ENCODE results near the gene ZNF500.

Gene ZNF500

GRCh38 chr16:4766875-4767628 lies at the start of gene ZNF500:
Gene ZNF500, minus strand, starts transcription at chr16:4767162. Its CDS starts 1,184 bp downstream, at chr16:4765978.
- peak; percentile 97 for DNase-seq

DNA sequence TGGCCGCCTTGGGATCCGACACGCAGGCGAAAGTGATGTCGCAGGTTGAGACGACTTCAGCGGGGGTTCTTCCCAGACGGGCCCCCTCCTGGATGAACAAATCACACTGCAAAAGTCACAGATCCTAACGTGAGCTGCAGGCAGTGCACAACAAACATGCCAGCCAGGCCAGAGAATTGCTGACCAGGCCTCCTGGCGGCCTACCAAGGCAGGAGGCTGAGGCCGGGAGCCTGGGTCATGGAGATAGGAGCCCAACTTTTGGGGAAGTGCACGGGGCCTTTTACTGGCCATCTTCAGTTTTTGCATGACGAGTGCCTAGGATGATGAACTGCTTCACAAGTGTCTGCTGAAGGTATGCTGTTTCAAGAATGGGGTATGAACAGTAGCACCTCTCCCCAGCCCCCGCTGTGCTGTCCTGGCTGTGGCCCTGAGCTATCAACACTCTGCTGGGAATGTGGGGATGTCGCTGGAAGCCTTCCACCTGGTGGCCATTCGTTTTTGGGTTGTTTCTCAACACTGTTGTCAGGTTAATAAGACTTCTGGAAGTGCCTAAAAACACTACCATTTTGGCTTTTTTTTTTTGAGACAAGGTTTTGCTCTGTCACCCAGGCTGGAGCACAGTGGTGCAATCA lies 47.7 kb upstream of the ZNF500 start:
- no peak for DNase-seq

DNA sequence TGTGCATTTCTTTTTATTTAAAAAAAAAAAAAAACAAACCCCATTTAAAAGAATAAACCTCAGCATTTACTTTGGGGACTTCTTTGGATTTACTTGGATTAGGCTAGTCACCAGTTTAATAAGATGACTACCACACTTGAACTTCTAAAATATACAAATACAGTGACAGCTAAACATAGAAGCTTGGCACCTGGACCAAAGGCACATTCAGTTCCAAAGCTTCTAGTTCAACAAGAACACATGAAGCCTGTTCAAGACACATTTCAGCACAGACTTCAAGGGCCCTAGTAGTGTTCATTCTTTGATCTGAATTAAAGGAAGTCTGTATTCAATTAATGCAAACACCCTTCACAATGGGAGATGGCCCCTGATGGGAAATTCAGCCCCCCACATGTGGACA lies 47.1 kb upstream of the ZNF500 start:
- DNase-seq = no peak

- no peak for DNase-seq
Measured at GRCh38 chr16:4813251-4814003, 46.5 kb upstream of the ZNF500 start.

DNA sequence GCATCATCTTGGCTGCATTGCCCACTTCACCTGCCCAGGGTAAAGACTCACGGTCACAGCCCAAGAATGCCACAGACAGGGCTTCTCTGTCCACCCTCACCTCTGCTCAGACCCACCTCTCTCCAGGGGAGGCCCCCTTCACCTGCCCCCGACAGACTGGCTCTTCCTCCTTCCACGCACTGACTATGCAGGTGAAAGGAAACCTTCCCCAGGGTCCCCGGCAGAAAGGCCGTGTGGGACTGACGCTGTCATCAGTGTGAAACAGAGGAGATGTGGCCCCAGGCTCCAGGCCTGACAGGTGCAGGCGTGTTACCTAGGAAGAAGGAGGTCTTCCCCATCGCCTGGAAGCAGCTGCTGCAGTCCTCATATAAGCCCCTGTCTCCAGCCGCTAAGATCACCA lies 44.8 kb upstream of the ZNF500 start:
- no peak for DNase-seq

GRCh38 chr16:4811242-4811641 lies 44.3 kb upstream of the ZNF500 start:
- DNase-seq = no peak

DNA sequence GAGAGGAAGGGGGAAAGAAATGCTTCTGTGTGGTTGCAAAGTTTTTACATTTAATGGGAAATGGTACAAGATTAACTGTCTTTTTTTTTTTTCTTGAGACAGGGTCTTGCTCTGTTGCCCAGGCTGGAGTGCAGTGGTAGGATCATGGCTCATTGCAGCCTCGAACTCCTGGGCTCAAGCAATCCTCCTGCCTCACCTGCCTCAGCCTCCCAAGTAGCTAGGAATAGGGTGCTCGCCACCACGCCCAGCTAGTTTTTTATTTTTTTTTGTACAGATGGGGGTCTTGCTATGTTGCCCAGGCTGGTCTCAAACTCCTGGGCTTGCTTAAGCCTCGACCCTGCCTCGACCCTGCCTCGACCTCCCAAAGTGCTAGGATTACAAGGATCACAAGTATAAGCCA lies 39.3 kb upstream of the ZNF500 start:
- DNase-seq = no peak

- DNase-seq = no peak
Measured at GRCh38 chr16:4805231-4805630, 38.3 kb upstream of the ZNF500 start.

DNA sequence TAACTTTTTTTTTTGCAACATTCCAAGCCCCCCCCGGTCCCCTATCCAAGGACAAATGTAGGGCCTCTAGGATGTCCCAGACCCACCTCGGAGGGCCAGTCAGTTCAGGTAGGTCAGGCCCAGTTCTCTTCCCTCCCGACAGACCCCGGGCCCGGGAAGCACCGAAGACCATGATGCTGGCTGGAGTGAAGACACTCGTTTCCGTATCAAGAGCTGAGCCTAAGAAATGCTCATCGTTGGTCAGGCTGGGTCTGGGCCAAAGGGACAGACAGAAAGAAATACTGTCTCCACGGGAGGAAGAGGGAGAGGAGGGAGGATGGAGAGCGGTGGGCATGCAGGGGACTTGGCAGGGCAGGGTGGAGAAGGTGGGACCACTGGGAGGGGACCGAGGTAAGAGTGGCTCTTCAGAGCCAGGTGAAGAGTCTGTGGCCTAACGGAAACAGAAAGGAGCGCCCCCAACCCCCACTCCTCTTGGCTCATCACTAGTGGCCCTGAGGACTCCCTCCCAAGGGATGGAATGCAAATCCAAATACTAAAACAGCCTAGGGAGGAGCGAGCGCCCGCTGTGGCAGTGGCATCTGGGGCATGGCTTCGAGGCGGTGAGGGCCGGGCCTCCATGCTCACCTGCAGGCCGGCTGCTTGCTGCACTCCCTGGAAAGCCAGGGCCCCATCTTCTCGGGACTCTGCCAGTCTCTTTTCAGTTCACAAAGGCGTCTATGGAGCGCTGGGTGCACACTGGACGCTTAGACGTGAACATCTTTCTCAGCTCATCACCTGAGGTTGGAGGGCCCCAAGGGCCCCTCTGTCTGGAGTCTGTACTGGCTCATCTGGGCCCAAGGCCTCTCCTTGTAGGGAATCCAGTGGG lies 37.2 kb upstream of the ZNF500 start:
- DNase-seq = no peak

- peak; percentile 32 for DNase-seq
Measured at GRCh38 chr16:4803401-4803844, 36.5 kb upstream of the ZNF500 start.

- peak; percentile 97 for DNase-seq
Measured at GRCh38 chr16:4802659-4803287, 35.8 kb upstream of the ZNF500 start.

DNA sequence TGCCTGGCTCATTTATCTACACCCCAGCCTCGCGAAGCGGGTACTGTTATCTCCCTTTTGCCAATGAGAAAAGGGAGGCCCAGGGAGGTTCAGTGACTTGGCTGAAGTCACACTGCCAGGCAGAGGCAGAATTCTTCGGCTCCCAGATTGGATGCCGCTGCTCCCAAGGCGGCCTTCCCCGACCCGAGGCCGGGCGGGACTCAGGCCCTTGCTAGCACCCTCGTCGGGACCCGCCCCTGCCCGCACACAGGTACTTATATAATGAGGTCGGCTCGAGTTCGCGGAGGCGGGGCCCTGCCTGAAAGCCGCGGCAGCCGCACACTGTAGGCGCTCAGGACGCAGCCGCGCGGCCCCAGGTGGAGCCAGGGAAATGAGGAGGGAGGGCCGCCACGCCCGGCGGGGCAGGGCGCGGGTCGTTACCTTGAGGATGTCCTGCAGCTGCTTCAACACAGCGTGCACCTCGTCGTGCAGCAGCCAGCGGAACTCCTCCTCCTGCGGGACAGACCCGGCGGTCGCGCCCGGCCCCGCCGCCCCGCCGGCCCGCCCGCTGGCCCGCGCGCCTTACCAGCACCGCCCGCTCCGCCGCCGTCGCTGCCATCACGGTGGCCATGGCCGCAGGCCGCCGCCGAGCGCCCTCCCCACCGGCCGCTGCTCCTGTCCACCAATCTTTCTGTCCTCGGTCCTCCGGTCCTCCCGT lies 35.1 kb upstream of the ZNF500 start, which contains the start of gene ROGDI:
TSS of gene ROGDI (minus strand) at position 672 of the 697 bp plus-strand sequence. CDS start at position 610, 62 bp downstream.
- peak; percentile 47 for DNase-seq

DNA sequence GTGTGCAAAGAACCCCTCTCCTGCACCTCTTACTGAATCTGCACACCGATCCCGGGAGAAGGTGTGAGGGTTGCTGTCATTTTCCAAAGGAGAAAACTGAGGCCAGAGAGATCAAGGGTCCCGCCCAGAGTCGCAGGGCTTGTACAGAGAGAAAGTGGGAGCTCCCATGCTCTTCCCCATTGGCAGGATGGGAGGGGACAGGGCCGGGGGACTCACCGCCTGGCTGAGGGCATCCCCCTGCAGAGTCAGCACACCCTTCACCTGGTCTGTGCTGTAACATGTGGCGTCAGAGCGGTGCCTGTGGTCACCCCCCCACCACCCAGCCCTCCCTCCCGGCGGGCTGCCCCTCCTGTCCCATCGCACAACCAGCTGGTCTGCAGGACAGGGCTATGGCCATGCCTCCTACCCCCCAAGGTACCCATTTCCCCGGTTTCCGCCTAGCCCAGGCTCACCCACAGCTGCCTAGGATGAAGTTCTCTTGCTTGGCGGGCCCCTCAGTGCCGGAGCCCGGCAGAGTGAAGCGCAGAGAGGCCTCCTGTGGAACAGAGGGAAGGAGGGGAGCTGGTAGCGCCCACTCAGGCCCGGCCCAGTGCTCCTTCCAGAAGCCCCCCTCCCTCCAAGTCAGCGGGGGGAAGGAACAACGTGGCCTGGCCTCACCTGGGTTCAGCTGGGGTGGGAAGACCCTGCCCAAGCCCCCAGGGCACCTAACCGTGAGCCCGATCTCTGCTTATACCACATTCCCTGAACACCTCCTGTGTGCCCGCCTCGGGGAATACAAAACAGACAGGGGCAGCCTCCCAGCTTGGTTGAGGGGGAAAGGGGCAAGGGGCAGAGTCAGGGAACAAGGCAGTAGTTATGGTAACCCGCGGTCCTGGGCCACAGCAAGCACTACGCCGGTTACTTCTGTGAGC lies 34.3 kb upstream of the ZNF500 start:
- DNase-seq = no peak

DNA sequence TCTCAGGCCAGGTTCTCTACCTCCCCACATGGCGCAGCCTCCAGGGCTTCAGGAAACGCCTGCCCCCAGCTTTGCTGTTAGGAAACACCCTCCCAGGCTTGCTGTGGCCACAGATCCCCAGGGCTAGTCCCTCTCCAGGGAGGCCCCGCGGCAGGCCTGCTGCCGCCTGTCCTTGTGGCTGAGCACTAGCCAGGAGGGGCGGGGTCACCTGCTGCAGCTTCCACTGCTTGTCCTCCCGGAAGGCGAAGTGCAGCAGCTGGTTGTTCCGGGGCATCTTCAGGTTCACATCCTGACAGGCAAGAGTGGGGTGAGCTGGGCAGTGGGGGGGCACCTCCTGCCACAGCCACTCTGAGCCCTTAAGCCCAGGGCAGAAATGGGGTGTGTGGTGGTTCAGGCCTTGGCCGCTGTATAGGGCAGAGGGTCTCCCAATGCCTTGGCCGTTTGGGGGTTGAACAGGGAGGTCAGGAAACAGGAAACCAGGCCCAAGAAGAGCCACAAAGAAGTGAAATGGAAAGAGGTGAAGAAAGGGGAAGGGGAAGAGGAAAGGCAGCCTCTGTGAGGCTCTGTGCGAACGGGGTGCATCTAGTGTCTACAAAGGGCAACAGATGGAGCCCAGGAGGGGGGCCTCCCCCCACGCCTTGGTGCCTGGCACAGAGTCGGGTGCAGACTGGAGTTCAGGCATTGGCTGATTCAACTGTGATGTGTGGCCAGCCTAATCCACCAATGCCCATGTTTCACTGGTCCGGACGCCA lies 33.5 kb upstream of the ZNF500 start:
- DNase-seq = peak; percentile 83

DNA sequence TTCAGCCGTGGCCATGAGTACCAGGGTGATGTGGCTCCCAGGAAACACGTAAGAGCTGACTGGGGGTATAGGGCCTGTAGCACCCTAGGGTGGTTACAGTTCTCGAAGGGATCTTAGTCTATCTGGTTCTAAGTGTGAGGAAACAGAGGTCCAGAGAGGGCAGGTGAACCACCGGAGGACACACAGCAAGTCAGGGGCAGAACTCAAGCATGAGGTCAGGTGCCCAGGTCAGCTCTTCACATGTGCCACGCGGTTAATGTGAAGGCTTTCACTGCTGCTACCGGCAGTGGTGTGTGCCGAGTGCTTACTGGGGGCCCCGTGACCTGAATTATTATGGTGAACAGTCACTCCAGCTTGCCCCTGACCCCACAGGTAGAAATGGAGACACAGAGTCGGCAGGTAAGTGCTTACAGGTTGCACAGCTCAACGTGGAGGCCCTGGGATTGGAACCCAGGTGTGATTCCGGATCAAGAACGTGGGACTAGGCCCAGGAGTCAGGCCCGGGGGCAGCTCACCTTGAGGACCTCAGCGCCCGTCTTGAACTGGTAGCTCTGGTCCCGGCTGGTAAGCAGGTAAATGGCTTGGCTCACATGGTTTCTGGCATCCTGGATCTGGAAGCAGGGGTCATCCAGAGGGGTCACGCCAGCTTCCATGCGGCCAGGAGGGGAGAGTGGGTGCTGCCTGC lies 32.4 kb upstream of the ZNF500 start:
- DNase-seq = no peak

DNA sequence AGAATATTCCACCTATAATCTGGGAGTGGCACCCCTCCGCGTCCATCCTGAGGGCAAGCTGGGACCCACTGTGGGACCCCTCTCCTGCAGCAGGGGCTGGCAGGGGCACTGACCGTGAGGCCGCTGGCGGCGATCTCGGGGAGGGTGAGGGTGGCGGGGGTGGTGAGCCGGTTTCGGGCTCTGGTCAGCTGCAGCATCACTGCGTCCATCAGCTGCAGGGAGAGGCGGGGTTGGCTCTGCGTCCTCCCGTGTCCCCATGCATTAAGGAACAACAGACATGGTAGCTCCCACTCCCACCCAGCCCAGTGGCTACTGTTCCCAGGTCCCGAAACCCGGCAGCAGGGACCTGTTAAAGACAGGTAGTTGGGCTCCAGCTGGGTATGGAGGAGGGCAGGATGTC lies 31.5 kb upstream of the ZNF500 start:
- no peak for DNase-seq

GRCh38 chr16:4797805-4798252 lies 30.9 kb upstream of the ZNF500 start:
- no peak for DNase-seq

GRCh38 chr16:4796982-4797804 lies 30.2 kb upstream of the ZNF500 start:
- no peak for DNase-seq
